ENCODE measurements around the gene FNTB.

FNTB gene, protein sequence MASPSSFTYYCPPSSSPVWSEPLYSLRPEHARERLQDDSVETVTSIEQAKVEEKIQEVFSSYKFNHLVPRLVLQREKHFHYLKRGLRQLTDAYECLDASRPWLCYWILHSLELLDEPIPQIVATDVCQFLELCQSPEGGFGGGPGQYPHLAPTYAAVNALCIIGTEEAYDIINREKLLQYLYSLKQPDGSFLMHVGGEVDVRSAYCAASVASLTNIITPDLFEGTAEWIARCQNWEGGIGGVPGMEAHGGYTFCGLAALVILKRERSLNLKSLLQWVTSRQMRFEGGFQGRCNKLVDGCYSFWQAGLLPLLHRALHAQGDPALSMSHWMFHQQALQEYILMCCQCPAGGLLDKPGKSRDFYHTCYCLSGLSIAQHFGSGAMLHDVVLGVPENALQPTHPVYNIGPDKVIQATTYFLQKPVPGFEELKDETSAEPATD

DNA sequence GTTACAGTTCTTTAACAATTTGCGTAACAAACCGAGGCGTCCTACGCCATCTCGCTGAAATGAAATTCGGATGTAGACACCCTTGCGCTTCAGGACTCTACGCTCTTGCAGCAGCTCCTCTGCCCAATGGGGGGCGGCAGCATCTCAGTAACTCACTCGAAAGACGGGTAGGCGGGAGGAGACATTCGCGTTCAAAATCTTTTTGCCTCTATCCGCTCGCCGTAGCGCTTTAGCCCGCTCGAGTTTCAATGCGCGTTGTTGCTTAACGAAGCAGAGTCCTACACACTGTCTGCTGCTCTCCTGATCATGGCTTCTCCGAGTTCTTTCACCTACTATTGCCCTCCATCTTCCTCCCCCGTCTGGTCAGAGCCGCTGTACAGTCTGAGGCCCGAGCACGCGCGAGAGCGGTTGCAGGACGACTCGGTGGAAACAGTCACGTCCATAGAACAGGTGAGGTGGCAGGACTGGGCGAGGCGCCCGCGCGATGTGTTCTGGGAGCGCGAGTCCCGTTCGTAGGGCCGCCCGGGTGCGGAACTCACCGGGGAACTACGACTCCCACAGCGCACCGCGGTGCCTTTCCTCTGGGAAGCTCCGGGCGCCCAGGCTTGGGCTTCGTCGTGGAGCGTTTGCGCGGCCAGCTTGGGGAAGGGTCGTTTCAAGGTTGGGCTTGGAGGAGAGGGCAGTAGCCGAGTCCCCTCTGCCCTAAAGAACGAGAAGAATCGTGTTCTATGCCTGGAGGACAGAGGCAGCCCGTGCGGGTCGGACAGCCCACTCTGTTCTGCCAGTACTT lies at the start of gene FNTB:
Gene FNTB (plus strand): TSS at position 248 of the 790 bp plus-strand sequence. CDS start 59 bp downstream, at position 307.
- peak; percentile 98 for DNase-seq

DNA sequence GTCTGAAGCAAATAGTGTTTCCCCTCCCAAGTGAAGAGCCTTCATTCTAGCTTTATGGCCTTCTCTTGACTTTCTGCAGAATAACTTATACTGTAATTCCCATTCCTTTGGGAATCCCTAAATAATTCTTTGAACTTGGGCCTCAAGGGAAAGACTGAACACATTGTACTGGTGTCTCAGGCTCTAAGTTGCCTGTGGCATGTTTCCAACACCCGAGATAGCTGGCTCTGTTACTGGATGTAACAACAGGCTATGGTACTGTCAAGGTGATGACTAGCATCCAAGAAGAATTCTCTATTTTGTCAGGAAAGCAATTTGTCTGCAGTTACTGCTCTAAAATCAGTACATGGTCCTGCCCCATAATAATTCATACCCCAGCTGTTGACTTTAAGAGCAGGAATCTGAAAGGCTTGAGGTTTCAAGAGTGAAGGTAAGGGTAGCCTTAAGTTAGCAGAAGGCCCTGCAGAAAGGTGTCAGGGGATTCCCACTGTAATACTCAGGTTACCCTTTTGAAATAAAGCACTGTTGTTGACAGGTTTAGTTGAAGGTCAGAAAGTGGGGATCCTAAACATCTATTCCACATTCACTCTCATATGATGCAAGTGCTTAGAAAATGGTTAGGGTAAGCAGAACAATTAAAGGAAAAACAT lies 49.4 kb upstream of the FNTB start:
- no peak for DNase-seq

DNA sequence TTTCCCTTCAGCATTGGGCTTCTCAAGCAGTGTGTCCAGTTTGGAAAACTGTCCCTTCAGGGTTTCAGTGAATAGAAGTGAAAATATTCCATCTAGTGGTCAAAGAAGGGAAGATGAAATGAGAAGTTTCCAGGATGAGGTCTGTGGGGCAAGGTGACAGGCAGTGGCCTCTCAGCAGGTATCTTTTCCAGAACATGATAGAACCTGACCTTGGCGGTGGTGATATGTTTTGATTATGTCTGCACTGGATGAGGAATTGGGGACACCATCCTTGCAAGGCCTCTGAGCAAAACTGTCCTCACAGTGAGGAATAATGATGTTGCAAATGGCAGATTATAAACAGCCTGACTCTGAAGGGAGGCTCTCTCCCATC lies 48.9 kb upstream of the FNTB start:
- DNase-seq, result peak; percentile 34

DNA sequence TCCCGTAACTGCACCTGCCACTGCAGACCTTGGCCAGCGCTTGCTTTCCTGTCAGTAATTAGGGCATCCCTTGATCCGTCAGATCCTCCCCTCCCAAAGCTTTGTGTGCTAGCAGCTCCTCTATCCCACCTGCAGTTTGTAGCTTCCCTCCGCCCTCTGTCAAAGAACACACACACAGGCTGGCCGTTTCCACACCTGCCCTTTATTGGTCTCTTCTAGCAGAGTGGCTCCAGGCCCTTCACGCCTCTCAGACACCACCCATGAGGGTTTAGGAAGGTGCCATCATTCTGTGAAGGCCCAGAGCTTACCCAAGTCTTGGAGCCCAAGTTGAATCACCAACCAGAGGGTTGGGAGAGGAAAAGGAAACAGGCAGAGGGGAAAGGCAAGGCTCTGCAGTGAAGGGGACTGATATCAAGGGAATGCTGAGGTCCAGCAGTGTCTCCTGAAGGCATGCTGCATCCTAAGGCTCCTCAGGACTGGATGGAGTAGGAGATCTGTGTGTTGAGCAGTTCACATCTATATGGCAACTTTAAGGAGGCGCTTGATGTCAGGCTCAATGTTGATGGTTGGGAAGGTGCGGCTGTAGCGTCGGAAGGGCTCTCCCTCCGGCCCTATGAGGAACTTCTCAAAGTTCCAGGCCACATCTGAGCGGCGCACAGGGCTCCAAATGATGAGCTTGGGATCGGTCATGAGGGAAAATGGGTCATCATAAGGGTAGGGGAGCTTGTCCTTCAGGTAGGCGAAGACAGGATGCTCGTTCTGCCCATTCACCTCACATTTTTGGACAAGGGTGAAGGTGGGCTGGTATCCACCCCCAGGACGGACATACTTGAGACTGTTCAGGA lies 47.5 kb upstream of the FNTB start:
- DNase-seq, result peak; percentile 48

DNA sequence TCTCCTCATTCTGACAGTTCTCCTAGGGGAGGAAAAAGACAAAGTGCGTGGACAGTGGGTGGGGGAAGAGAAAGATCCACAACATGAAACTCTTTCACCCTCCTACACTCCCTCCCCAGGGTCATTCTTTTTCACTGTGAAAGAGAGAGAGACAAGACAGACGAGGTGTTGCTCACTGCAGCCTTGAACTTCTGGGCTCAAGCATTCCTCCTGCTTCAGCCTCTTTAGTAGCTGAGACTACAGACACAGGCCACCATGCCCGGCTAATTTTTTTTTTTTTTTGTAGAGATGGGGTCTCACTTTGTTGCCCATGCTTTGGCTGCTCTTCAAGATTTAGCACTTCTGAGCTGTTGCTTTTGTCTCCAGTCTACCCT lies 46.9 kb upstream of the FNTB start:
- DNase-seq, result no peak

DNA sequence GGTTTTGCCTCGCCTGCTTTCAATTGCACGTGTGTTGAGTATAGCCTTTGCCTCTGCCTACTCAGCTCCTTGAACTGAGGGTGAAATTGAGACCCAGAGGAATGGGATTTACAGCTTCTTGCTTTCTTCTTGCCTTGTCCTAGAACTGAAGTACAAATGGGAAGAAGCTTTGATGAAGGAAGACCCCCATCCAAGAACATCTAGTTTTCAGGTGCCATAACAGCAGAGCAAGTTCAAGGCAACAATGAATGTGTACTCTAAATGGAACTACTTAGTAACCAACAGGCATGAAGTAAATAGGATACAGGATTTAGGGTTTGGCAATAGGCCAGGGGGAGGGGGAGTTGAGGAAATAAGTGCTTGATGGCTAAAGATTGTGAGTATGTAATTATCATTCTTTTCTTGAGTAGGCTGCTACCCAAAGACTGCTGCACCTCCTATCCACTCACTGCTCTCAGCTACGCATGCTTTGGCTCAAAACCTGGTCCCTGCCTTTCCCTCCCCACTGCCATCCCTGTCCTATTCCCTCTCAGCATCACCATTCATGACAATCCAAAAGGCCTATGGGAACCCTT lies 46.3 kb upstream of the FNTB start:
- DNase-seq, result no peak

DNA sequence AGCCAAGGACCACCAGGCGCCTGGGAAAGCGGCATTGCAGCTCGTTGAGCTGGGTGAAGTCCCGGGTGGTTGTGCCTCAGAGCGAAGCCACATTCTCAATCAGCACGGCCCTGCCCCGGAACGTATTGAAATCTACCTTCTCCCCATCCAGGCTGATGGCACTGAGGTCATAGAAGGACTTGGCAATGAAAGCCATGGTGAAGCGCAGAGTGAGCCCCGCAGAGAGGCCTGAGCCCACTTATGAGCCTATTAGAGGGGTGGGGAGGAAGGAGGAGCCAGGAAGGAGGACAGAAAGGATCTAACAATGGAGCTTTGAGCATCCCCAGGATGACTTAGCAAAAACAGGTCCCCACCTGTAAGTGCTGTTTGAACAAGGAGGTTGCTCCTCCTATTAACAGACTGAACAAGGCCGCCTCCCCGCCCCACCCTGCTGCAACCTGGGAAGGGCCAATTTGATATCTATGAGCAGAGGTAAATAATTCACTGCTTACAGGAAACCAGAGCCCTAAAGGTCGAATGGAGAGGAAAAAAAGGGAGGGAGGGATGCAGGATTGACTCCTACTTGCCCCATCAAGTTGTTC lies 44.1 kb upstream of the FNTB start, which contains the start of gene GPX2:
Gene GPX2 (minus strand): TSS at position 215 of the 581 bp plus-strand sequence. CDS start 19 bp downstream, at position 196.
- peak; percentile 97 for DNase-seq

DNA sequence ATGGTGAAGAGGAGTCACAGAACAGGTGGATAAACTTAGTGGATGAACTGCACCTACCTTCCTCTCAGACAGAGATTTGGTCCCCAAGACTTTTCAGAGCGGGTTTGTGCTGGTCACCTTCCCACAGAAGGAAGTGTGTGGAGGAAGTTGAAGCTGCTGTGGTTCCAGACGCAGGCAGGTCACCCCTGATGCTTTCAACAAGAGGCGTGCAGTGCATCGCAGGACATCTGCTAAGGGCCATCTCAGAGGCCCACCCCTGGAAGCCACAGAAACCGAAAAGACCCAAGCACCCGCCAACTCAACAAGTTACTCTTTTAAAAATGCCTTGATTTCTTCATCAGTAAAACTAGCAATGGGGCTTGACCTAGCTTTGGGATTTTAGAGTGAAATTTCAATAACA lies 43.1 kb upstream of the FNTB start:
- no peak for DNase-seq

DNA sequence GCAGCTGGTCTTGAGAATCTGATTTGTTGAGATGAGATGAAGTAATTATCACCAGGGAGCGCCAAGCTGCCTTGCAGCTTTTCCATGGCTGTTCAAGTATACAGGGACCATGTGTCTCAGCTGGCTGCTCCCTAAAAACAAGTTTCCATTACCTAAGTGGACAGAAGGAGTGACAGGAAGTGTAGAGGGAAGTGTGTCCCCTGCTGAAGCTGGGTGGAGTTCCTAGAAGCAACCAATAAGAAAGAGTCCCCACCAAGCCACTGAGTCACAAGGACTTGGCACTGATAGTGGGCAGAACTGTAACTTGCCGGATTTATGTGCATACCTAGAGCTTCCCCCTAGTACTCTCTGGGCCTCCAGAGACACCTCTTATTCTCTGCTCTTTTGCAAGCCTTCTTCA lies 42.7 kb upstream of the FNTB start:
- no peak for DNase-seq

DNA sequence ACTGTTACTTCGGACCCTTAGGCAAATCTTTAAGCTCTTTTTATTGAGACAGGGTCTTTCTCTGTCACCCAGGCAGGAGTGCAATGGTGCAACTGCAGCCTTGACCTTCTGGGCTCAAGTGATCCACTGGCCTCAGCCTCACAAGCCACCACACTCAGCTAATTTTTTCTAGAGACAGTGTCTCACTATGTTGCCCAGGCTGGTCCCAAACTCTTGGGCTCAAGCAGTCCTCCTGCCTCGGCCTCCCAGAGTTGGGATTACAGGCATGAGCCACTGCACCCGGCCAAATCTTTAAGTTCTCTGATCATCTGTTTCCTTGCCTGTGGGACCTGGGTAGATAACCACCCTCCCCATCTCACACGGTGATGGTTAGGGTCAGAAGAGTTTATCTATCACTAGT lies 41.8 kb upstream of the FNTB start:
- DNase-seq, result no peak

DNA sequence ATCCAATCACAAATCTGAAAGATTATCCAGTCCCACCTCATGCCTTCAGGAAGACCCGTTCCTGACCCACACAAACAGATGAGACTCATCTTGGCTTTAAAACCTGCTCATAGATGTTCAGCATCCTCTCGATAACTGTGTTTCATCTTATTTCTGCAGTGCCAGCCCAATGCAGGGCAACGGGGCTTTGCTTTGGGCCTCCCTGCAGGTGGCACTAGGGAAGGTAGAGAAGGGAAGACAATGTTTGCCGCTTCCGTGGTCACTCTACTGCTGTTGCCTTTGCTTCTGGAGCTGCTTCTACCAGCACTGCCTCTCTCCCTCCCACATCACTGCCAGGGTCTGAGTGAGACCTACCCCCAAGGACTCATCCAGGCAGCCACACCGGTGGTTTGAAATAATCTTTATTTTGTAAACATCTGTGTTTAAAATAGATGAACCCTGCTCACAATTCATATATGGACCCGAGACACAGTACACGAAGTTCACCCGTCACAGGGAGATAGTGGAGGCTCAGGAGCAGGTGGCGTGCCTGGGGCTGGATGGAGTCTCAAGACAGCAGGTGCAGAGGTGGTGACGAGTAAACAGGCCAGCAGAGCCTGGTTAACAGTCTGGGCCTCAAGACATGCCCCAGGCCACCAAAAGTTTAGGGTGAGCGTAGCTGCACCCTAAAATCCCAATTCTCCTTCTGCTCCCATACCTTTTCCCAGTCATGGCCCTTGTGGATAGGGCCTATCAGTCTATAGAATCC lies 41.1 kb upstream of the FNTB start:
- no peak for DNase-seq

DNA sequence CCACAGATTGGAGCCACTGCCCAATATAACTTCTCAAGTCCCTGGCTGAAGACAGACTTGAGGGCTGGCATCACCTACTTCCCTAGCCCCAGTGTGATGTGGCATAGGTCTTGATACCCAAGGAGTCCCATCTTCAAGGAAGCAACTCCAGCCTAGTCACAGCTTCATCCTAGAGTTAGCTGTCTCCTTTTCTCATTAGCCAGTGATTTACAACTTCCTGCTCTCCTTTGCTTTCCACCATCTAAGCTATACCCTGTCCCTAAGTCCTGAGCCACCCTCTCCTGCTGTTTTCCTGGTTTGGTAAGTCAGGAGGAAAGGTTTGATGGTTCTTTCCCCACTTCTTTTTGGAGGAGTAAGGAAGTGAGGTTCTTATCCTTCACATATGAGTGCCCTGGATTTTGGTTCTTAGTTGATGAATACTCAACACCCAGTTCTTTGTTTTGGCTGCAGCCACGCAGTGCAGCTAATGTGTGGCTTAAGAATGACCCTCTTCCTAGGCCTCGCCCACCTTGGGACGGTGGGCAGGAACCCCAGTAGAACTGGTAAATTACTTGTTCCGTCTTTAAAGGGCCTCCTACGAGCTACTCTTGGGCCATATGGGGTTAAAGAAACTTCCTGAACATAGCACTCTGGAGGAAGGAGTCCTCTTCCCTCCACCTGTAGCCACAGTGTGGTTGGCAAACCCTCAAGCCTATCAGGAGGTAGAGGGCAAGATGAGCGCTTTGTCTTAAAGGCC lies 40.2 kb upstream of the FNTB start:
- no peak for DNase-seq

DNA sequence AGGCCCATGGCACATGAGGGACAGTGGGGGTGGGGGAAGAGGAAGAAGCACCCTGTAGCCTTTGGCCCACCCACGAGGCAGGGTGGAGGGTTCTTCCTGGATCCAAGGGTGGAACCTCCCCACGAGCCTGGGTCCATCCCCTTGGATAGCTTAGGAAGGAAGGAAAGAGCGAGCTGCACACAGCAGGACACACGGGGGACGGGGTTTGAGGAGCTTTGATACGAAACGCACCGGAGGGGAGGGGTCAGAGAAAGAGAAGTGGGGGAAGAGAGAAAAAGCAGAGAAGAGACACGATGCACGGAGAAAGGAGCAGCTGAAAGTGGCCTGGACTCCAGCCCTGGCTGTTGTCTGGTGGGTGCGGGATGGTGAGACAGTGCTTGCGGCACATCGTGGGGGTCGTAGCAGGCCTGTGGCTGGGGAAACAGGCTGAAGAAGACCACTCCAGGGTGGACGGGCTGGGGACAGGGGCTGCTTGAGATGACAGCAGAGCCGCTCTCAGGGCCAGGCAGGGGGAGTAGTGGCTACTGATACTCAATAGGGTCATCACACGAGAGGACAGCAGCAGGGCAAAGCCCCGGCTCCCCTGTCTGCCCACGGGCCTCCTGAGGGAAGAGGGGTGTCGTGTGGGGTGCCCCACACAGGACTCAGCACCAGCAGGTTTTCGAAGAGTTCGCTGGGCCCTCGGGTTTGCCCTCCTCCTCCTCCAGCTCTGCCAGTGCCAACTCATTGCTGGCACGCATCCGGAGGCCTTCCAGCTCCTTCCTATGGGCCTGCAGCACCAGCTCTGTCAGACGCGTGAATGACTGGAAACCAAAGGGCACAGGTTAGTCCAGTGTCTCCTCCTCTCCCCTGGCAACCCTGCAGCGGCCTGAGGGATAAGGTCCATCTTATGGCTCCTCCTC lies 38.7 kb upstream of the FNTB start:
- no peak for DNase-seq

DNA sequence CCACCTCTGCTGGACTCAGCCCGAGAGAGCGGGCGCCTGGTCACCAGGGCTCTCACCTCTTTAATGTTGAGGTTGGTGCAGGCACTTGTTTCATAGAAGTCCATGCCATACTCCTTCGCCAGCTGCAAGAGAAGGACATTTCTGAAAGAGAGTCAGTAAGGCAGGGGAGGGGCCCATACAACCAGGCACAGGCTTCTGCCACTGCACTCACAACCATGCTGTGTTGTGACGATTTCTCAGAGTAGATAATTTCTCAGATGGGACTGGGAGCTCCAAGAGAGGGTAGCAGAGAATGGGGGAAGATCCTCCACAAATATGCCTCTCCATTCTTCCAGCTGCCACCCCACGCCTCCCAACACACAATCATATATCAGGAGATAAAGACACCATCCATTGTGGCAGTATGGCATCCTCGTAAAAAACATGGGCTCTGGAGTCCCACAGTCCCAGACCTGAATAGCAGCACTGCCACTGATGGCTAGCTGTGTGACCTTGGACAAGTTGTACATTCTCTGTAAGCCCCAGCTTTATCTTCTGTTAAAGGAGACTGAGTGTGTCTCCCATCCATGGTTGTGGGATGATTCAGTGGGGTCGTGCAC lies 38.0 kb upstream of the FNTB start:
- no peak for DNase-seq

DNA sequence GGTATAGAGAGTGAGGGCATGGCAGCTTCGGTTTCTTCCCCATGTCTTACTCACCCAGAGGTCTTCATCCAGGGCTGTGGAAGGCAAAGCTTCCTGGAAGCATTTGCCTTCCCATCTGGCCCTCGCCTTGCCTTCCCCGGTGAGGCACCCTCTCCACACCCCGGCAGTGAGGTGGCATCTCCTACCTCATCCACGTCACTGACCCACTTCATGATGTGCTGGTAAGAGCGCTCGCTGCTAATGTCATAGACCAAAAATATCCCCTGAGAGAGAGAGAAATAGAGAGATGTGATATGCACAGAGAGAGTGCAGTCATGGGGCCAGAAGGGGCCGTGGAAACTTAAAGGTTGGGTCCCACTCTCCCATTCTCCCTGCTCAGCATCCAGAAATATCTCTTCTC lies 35.8 kb upstream of the FNTB start:
- DNase-seq, result no peak

DNA sequence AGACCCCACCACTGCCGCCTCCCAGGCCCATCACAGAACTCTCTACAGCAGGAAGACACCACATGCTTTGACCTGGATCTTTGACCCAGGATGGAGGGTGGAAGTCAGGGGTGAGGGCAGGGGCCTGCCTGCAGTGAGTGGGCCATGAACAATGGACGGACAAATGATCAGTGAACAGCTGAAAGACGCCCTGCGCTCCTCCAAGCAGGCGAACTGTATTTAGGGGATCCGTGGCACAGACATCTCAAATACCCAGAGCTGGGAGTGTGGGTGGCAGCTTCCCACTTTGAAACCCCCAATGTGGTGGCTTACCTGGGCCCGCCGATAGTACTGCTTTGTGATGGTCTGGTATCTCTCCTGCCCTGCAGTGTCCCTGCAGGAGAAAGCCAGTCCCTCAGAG lies 35.4 kb upstream of the FNTB start:
- no peak for DNase-seq

DNA sequence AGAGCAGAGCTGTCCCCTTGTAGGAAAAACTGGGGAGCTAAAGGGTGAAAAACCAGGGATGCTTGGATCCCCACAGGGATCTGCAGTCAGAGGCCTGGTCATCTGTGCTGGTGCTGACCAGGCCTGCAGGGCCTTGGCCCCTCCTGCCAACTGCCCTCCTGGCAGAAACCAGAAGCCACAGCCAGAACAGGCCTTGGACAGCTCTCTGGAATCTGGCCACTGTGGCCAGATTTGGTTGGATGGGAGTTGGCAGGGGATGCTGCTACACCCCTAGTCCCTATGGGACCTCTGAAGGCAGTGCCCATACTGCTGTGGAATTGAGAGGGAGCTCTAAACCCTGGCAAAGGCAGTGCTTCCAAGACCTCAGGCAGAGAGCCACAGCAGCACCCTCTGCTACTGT lies 35.0 kb upstream of the FNTB start:
- DNase-seq, result no peak

DNA sequence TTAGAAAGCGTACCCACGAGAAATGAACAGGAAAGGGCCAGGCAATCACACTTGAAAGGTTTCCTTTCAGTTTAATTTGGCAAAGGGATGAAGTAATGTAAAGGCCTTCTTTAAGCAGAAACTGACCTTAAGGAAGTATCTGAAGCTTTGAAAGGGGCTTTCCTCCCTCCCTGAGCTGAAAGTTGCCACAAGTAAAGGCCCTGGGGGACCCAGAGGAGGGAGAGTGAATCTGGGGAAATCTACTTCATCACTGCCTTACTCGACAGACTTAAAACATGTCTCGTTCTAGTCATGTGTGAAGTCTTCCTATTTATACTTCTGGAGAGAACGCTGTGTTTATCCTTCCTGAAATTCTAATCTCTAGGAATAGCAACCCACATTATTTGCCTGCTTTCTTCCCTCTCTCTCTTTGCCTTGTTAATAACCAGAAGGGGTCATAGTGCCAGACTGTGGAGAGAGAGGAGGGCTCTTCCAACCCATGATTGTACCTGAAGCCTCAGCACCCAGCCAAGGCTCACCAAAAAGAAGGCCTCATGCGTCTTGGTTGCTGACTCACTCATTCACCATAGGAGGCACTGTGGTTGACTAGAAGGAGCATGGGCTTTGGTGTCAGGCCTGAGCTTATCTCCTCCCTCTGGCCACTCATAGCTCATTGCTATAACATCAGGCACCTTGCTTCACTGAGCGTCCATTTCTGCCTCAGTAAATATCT lies 33.9 kb upstream of the FNTB start:
- no peak for DNase-seq
